ENCODE results near the gene PDE6B.
"Not testable (repeated sequence)": the region's sequence is repeated elsewhere in the genome, so short reads cannot be mapped to it uniquely, and the experiment has no call there.

Gene PDE6B

DNA sequence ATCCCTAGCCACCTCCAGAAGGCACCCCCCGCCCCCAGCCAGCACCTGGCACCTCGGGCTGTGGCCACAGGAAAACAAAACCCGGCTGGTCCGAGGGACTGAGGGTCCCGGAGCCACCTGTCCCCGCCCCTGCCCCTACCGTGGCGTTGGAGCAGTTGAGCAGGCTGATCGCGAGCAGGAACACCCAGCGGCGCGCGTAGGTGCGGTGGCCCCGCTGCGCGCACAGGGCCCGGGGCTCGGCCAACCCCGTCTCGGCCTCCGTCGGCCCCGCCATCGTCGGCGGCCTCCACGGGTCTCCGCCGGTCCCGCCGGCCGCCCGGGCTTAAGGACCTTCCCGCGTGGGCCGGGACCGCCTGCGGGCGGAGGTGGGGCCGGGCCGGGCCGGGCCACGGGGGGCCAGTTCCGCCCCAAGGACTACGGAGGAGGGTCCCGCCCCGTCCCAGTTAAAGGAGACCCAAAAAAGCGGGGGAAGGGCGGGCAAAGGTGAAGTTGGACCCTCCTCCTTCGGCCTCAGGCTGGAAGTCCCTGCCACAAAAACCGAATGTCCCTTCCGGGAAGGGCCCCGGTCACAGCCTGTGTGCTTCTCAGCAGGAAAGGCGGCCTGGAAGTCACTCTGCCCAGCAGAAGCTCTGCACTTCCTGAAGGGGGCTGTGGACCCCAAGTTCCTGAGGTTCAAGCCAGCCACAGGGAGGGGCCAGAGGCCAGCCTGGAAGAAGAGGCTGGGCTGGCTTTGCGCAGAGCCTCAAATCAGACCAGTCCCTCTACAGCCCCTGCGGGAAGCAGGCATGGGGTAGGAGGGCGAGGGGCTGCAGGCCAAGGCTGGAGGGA, 63.7 kb downstream of the PDE6B start, which contains the start of gene SLC49A3:
TSS of gene SLC49A3 (minus strand) at position 298 of the 828 bp plus-strand sequence. CDS start at position 274, 24 bp downstream.
- TF ChIP-seq, protein P1, sequence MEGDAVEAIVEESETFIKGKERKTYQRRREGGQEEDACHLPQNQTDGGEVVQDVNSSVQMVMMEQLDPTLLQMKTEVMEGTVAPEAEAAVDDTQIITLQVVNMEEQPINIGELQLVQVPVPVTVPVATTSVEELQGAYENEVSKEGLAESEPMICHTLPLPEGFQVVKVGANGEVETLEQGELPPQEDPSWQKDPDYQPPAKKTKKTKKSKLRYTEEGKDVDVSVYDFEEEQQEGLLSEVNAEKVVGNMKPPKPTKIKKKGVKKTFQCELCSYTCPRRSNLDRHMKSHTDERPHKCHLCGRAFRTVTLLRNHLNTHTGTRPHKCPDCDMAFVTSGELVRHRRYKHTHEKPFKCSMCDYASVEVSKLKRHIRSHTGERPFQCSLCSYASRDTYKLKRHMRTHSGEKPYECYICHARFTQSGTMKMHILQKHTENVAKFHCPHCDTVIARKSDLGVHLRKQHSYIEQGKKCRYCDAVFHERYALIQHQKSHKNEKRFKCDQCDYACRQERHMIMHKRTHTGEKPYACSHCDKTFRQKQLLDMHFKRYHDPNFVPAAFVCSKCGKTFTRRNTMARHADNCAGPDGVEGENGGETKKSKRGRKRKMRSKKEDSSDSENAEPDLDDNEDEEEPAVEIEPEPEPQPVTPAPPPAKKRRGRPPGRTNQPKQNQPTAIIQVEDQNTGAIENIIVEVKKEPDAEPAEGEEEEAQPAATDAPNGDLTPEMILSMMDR (IDR thresholded peaks at IDR 0.05; ENCODE audit: extremely low read depth, missing control alignments): no peak
- DNase-seq (ENCODE audit: low spot score): peak; percentile 61

DNA sequence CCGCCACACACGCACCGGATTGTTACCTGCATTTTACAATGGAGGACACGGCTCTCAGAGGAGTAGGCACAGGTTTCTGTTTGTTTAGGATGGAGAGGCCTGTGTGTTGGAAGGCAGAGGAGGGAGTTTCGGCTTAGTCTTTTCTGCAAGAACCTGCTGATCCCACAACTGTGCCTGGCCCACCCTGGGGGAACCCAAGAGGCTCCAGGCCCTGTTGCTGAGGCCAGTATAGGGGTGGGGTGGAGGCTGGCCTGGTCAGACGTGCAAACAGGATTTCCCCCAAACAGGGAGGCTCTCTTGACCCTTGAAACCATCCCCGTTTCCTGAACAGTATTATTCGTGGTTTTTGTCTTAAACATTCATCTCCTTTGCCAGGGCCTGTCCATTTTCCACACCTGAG, 64.3 kb downstream of the PDE6B start:
- TF ChIP-seq, protein P1 (IDR thresholded peaks at IDR 0.05; ENCODE audit: extremely low read depth, missing control alignments): no peak
- no peak for DNase-seq (ENCODE audit: low spot score)

DNA sequence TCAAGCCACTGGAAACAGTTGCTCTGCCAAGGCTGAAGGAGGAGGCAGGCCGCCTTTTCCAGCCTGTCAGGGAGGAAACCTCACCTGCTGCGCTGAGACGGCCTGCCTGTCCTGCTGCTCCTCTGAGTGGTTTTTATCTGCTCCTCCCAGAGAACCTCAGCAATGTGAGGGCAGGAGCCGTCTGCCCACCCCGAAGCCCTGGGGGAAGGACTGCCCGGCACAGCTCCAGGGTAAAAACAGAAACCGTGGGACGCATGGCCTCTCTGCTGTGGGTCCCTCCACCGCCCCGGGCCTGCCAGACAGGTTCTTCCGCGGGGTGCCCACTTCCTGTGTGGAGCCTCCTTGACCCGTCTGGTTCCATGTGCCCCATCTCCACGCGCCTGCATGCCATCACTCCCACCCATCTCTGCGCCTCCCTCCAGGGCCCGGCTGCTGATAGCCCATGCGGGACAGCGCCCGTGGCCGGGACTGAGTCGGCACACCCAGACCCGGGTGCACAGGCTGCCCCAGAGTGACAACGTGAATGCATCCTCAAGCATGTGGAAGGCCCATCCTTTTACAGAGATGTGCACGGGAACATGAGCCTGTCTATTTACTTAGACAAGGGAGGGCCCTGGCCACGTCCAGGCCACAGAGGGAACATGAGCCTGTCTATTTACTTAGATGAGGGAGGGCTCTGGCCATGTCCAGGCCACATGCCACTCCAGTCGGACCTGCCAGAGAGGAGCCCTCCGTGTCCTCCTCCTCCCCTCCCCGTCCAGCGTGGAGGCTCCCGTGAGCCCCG, 67.6 kb downstream of the PDE6B start:
- TF ChIP-seq, protein P1 (IDR thresholded peaks at IDR 0.05; ENCODE audit: extremely low read depth, missing control alignments): no peak
- DNase-seq (ENCODE audit: low spot score): no peak

DNA sequence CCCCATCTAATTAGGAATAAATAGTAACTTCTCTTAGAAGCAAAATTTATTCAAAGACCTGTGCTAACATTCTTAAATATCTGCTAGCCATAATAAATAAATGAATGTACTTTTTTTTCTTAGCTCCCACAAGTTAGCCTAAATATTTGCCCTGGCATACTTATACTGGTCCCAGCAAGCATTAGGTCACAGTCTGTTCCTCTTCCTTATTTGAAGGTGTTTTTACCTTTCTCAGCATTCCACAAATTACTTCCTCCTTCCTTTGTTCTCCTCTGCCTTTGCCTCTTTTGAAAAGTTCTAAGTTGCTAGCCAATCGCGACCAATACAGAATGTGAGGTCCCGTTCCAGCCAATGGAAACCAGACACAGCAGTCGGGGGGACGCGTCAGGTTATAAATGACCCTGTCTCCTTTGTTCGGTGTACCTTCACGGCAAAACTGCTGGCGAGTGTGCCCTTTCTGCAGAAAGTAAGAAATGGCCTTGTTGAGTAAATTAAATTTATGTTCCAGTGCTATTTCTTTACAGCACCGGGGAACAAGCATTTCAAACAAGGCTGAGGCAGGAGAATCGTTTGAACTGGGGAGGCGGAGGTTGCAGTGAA, 69.1 kb downstream of the PDE6B start:
- not testable (repeated sequence) for DNase-seq (ENCODE audit: low spot score)

DNA sequence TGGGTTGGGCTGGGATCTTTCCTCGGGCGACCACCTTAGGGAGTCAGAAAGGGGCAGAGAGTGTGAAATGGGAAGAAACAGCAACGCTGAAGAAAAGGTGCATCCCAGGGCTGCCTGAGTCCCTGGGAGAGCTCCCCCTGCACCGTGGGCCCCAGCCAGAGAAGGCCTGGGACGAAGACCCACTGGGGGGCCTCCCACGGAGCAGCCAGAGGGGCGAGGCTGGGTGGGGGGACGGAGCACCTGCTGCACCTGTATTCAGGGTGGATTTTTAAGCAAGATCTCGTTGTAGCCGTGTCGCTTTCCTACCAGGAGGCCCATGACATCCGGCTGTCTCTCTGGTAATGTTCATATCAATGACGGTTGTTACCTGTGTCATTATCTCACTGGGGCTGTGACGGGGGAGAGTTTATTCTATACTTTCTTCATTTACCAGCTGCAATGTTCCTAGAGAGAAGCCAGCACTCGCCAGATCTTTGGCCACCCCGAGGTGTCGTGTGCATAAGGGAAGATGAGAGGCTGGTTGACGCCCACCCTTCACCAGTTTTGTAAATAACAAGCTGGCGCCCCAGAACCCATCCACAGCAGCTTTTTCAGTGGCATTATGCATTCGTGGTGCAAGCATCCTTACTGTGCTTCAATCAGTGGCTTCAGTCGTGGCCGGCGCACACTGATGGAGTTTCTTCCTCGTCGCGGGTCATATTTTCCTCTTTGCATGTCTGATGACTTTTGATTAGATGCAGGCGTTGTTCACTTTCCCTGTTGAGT, 74.6 kb downstream of the PDE6B start:
- TF ChIP-seq, protein P1 (IDR thresholded peaks at IDR 0.05; ENCODE audit: extremely low read depth, missing control alignments): no peak
- DNase-seq (ENCODE audit: low spot score): no peak

DNA sequence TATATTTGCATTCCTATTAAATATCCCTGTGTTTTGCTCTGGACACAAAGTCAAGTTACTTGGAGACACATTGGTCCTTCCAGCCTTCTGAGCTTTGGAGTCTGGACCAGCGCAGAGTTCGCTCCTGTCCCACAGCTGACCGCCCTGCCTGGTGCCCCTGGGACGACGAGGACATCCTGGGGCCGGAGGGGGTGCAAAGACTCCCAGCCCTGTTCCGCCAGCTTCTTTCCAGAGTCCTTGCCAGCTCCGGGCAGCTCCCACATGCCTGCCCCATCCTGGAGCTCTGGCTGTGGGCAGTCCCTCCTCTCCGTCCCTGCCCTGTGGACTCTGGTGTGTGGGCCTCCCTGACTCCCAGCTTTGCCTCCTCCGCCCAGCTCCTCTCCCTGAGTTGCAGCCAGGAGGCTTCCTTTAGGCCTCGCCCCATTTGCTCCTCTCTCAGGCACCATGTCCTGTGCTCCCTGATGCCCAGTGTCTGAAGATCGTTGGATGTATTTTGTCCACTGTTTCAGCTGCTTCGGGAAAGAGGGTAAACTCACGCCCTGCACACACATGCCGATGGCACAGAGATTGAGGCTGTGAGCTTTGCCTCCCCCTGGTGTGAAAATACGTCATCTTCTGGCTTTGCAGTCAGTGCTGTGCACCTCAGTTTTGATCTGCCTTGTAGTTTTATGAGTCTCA, 75.4 kb downstream of the PDE6B start:
- DNase-seq (ENCODE audit: low spot score): no peak
- TF ChIP-seq, protein P1 (IDR thresholded peaks at IDR 0.05; ENCODE audit: extremely low read depth, missing control alignments): no peak

DNA sequence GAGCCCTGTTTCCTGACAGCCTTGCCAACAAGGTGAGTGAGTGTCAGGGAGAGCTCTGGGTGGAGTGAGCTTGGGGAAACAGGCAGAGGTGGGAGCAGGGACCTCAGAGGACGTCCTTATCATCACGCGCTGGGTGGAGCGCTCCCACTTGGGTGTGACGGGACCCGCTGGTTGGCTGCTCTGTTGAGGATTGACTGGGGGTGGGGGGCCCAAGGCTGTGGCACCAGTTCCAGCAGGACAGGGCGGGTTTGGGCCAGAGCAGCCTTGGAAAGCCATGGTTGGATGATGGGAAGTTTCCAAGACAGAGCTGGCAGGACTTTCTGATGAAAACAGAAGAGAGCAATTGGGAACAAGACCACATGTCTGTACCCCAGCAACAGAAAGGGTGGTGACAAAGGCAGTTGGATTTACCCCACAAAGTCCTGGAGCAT, 77.3 kb downstream of the PDE6B start:
- TF ChIP-seq, protein P1 (IDR thresholded peaks at IDR 0.05; ENCODE audit: extremely low read depth, missing control alignments): no peak
- no peak for DNase-seq (ENCODE audit: low spot score)

Measured in GM20000 (cell line).